Cardiac muscle cell (in vitro differentiated cells and primary cell): ENCODE measurements around the gene PLEKHS1. TPM values are rescaled to one million over a fixed set of nuclear protein-coding genes. Genes with fewer than 3 reads are reported as not detected.

ENCODE experiments used
- DNase-seq, 2 donors: peaks; one replicate each; pipeline versions ENCODE4 v3.0.0 to v3.0.0-alpha.2; 2010 to 2017; ENCODE audit warnings: low read depth in 1 of 2, low spot score in 1 of 2
- H3K27ac ChIP-seq: fragments of 200-600 bp; sonication (generic); 2 replicates; pipeline ENCODE4 v1.5.1; 2016
- H3K27me3 ChIP-seq: fragments of 200-600 bp; sonication (generic); 2 replicates; pipeline ENCODE4 v1.6.0; 2016; ENCODE audit warnings: control low read depth
- H3K36me3 ChIP-seq: fragments of 200-600 bp; sonication (generic); 2 replicates; pipeline ENCODE4 v1.5.1; 2016; ENCODE audit warnings: control low read depth
- H3K4me1 ChIP-seq: fragments of 200-600 bp; sonication (generic); 2 replicates; pipeline ENCODE4 v1.8.1; 2017; ENCODE audit warnings: low read depth, mild to moderate bottlenecking, mixed run types
- H3K4me3 ChIP-seq: fragments of 200-600 bp; sonication (generic); 2 replicates; pipeline ENCODE4 v1.5.1; 2016; ENCODE audit warnings: mild to moderate bottlenecking
- H3K9me3 ChIP-seq: fragments of 200-600 bp; sonication (generic); 2 replicates; pipeline ENCODE4 v1.5.1; 2017; ENCODE audit warnings: low read depth, mild to moderate bottlenecking, control low read depth
- polyA plus RNA-seq: library from polyadenylated mRNA; unstranded; fragments of >200 nt; fragmentation: Nextera tagmentation; extraction: Ambion mirVana; gene quantifications from 2 replicates; pipeline ENCODE4 v1.2.1, GENCODE V29; 2016
- total RNA-seq: library from RNA; depleted of rRNA; stranded (reverse); fragments of >200 nt; gene quantifications from 2 replicates; pipeline ENCODE4 v1.2.3, GENCODE V29; 2016
- TF ChIP-seq, protein P1 (sequence below): IDR thresholded peaks from 2 replicates; pipeline ENCODE4 v1.5.1; 2012; ENCODE audit warnings: low read depth, mild to moderate bottlenecking, low read length

The PLEKHS1 gene
- total and polyA plus RNA-seq, 2 experiments from 2014 or later = not detected

DNA sequence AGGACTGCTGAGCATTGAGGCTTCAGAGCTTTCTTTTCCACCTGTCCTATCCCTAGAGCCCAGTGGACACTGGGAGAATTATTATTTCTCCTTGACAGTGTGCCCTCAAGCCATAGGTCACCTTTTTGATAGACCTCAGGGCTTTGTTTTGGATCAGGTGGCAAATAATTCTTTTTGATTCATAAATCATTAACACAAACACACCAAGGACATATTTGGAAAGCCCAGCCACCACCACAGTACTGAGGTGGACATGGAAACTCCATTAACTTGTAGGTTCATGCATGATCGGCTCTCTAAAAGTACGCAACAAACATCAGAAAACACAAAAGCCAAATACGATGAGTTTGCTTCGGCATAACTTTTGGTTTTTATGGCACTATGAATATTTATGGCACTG is 17.8 kb upstream of the PLEKHS1 start:
- DNase-seq = no peak
- Histone ChIP-seq H3K27me3 (peaks cover 18% of the 10 kb centered on the region), H3K9me3 (no peaks in the 10 kb centered on the region), H3K27ac (no peak overlapping the region), H3K4me3 (no peak overlapping the region), H3K36me3 (no peaks in the 10 kb centered on the region), H3K4me1 (no peaks in the 10 kb centered on the region)
- TF ChIP-seq, protein P1, sequence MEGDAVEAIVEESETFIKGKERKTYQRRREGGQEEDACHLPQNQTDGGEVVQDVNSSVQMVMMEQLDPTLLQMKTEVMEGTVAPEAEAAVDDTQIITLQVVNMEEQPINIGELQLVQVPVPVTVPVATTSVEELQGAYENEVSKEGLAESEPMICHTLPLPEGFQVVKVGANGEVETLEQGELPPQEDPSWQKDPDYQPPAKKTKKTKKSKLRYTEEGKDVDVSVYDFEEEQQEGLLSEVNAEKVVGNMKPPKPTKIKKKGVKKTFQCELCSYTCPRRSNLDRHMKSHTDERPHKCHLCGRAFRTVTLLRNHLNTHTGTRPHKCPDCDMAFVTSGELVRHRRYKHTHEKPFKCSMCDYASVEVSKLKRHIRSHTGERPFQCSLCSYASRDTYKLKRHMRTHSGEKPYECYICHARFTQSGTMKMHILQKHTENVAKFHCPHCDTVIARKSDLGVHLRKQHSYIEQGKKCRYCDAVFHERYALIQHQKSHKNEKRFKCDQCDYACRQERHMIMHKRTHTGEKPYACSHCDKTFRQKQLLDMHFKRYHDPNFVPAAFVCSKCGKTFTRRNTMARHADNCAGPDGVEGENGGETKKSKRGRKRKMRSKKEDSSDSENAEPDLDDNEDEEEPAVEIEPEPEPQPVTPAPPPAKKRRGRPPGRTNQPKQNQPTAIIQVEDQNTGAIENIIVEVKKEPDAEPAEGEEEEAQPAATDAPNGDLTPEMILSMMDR = no peak

DNA sequence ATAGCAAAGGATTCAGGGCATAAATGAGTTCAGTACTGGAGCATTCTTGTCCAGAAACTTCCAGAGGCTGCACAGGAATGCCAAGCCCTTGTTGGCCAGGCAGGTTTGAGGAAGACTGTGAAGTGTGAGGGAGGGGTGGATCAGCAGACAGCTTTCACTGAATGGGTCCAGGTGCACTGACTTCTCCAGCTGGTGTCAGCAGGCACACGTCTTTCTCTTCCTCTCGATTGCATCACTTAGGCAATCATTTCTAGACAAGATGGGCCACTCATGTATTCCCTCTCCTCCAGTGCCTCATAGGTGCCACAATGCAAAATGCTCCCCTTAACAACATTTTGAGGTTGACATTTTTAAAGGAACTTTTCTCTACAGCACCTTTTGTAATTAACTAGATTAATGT is 15.6 kb upstream of the PLEKHS1 start:
- DNase-seq = peak in 1 of 2 donors; percentile 8
- Histone ChIP-seq H3K27ac (no peak overlapping the region), H3K4me3 (no peak overlapping the region), H3K9me3 (no peaks in the 10 kb centered on the region), H3K27me3 (peaks cover 20% of the 10 kb centered on the region), H3K36me3 (no peaks in the 10 kb centered on the region), H3K4me1 (no peaks in the 10 kb centered on the region)
- TF ChIP-seq, protein P1 = no peak

DNA sequence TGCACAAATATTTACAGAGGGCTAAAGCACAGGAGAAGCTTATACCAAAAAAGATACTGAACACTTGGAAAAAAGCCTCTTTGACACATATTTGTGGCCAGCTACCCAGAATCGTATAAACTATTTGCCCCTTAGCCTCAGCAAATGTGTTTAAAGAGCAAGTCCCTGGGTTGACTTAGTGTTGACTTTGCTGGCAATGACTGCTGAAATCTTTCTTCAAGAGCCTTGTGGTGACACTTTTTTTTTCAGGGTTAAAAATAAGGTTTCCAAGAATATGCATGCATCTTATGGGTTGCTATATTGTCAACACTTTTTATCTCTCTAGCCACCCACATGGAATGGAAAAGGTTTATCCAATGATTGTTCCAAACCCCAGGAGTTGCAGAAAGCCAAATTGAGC is 14.9 kb upstream of the PLEKHS1 start:
- peak in 1 of 2 donors; percentile 61 for DNase-seq
- TF ChIP-seq, protein P1 = no peak
- no peak overlapping the region for H3K27ac ChIP-seq
- H3K27me3 ChIP-seq = peaks cover 23% of the 10 kb centered on the region
- no peaks in the 10 kb centered on the region for H3K9me3 ChIP-seq
- no peaks in the 10 kb centered on the region for H3K36me3 ChIP-seq
- H3K4me1 ChIP-seq = no peaks in the 10 kb centered on the region
- no peak overlapping the region for H3K4me3 ChIP-seq

DNA sequence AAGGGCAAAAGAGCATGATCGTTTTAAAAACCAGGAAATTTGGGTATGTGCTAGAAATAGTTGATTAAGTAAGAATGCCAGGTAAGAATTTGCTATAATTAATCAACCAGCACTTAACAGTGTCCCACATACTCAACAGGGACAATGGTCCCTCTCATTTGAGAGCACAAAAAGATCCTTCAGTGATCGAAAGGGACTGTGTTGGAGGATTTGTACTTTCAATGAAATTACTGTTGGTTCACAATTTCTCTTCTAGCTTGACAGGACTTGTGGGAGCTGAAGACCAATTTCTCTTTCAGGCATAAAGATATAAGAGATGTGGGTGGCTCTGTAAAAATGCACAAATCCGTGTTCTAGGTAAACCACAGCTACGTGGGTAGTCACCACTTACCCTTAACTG is 12.5 kb upstream of the PLEKHS1 start:
- no peaks in the 10 kb centered on the region for H3K36me3 ChIP-seq
- peaks cover 31% of the 10 kb centered on the region for H3K27me3 ChIP-seq
- H3K4me3 ChIP-seq = no peak overlapping the region
- TF ChIP-seq, protein P1 = no peak
- H3K27ac ChIP-seq = no peak overlapping the region
- no peaks in the 10 kb centered on the region for H3K9me3 ChIP-seq
- DNase-seq = no peak
- H3K4me1 ChIP-seq = no peaks in the 10 kb centered on the region

DNA sequence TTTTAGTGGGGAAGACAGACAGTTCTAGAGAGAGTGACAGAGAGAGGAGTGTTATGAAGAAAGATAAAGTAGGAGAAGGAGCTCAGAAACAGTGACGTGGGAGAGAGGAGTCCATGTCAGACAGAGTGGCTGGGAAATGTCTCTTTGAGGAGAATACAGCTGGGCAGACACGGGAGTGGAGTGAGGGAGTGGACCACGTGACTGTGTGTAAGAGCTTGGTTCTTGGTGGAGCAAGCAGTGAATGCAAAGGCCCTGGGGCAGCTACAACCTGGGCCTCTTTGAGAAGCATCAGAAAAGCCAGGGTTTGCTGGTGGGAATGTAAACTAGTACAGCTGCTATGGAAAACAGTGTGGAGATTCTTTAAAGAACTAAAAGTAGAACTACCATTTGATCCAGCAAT is 11.9 kb upstream of the PLEKHS1 start:
- Histone ChIP-seq H3K36me3 (no peaks in the 10 kb centered on the region), H3K27ac (no peak overlapping the region), H3K27me3 (peaks cover 28% of the 10 kb centered on the region), H3K4me1 (no peaks in the 10 kb centered on the region), H3K4me3 (no peak overlapping the region), H3K9me3 (no peaks in the 10 kb centered on the region)
- no peak for DNase-seq
- TF ChIP-seq, protein P1 = no peak

DNA sequence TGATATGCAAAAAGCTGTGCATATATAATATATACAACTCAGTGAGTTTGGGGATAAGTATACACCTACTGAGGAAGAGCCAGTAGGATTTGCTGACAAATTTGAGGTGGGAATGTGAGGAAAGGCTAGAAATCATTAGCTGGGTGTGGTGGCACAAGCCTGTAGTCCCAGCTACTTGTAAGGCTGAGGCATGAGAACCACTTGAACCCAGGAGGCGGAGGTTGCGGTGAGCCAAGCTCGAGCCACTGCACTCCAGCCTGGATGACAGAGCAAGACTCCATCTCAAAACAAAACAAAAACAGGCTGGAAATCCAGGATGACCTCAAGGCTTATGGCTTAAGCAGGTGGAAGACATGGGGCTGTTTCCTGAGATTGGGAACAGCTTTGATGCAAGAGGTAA is 10.6 kb upstream of the PLEKHS1 start:
- Histone ChIP-seq H3K27ac (no peak overlapping the region), H3K27me3 (peaks cover 20% of the 10 kb centered on the region), H3K4me3 (no peak overlapping the region), H3K9me3 (no peaks in the 10 kb centered on the region), H3K4me1 (no peaks in the 10 kb centered on the region), H3K36me3 (no peaks in the 10 kb centered on the region)
- DNase-seq = no peak
- TF ChIP-seq, protein P1 = no peak
